ENCODE results near the gene TMEM245. TPM values are rescaled to one million over a fixed set of nuclear protein-coding genes. Genes with fewer than 3 reads are reported as not detected.
A peak's percentile ranks its signal among the peaks of the same experiment; 100 is the strongest.

Gene TMEM245
- total and polyA plus RNA-seq, 2 of the 13 experiments (the other 11 are each of a cell fraction or from before 2014, with no cell fraction given), result 53.5 to 55.4 TPM

DNA sequence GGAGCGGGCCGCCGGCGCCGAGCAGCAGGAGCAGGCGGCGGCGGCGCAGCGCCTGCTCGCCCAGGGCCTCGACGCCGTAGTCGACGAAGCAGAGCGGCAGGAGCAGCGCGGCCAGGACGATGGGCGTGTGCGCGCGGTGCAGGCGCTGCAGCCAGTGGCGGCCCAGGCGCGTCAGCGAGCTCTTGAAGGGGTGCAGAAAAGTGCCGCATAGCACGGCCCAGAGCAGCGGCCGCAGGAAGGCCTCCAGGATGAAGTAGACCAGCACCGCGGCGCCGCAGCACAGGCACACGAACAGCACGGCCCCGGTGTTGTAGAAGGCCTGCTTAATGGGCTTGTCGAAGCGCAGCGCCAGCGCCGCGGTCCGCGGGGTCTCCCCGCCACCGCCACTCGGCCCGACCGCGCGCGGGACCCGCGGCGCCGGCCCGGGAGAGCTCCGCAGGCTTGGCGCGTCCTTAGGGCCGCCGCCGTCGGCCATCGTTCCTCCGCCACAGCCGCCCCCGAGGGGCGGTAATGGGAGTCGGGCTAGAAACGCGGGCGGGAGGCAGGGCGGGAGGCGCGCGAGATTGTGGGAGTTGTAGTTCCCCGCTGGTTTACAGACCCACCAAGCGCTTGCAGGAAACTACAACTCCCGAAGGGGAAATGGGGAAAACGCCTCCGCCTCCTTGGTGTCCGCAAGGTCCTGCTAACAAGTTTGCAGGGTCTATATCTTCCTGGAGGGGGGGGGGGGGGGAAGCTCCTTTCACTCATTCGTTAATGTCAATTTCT, at the start of gene TMEM245 (continued):
- no peak for TF ChIP-seq KLF13 (CRISPR knock-in tag; IDR thresholded peaks at IDR 0.05)
- TF ChIP-seq EZH2 (conservative IDR thresholded peaks at IDR 0.05; ENCODE audit: low read depth, low read length), result no peak
- TF ChIP-seq, protein P1, sequence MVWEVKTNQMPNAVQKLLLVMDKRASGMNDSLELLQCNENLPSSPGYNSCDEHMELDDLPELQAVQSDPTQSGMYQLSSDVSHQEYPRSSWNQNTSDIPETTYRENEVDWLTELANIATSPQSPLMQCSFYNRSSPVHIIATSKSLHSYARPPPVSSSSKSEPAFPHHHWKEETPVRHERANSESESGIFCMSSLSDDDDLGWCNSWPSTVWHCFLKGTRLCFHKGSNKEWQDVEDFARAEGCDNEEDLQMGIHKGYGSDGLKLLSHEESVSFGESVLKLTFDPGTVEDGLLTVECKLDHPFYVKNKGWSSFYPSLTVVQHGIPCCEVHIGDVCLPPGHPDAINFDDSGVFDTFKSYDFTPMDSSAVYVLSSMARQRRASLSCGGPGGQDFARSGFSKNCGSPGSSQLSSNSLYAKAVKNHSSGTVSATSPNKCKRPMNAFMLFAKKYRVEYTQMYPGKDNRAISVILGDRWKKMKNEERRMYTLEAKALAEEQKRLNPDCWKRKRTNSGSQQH (CRISPR knock-in tag; IDR thresholded peaks at IDR 0.05; ENCODE audit: low read depth), result no peak
- TF ChIP-seq, protein P2, sequence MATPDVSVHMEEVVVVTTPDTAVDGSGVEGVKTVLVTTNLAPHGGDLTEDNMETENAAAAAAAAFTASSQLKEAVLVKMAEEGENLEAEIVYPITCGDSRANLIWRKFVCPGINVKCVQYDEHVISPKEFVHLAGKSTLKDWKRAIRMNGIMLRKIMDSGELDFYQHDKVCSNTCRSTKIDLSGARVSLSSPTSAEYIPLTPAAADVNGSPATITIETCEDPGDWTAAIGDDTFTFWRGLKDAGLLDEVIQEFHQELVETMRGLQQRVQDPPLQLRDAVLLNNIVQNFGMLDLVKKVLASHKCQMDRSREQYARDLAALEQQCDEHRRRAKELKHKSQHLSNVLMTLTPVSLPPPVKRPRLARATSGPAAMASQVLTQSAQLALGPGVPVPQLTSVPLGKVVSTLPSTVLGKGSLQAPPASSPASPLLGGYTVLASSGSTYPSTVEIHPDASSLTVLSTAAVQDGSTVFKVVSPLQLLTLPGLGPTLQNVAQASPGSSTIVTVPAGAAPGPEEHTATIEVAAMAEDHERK (CRISPR knock-in tag; IDR thresholded peaks at IDR 0.05; ENCODE audit: low read depth), result no peak
- no peak for TF ChIP-seq MEIS2 (CRISPR knock-in tag; IDR thresholded peaks at IDR 0.05)
- peak; percentile 67; the same call in 1 of the 2 replicates for TF ChIP-seq RNF2 (conservative IDR thresholded peaks at IDR 0.05; ENCODE audit: low read depth)
- no peak for TF ChIP-seq SOX13 (IDR thresholded peaks at IDR 0.05)
- TF ChIP-seq SOX13 (CRISPR knock-in tag; conservative IDR thresholded peaks at IDR 0.05 in 1 of 2, IDR thresholded peaks at IDR 0.05 in 1 of 2), result no peak
- TF ChIP-seq, protein P3, sequence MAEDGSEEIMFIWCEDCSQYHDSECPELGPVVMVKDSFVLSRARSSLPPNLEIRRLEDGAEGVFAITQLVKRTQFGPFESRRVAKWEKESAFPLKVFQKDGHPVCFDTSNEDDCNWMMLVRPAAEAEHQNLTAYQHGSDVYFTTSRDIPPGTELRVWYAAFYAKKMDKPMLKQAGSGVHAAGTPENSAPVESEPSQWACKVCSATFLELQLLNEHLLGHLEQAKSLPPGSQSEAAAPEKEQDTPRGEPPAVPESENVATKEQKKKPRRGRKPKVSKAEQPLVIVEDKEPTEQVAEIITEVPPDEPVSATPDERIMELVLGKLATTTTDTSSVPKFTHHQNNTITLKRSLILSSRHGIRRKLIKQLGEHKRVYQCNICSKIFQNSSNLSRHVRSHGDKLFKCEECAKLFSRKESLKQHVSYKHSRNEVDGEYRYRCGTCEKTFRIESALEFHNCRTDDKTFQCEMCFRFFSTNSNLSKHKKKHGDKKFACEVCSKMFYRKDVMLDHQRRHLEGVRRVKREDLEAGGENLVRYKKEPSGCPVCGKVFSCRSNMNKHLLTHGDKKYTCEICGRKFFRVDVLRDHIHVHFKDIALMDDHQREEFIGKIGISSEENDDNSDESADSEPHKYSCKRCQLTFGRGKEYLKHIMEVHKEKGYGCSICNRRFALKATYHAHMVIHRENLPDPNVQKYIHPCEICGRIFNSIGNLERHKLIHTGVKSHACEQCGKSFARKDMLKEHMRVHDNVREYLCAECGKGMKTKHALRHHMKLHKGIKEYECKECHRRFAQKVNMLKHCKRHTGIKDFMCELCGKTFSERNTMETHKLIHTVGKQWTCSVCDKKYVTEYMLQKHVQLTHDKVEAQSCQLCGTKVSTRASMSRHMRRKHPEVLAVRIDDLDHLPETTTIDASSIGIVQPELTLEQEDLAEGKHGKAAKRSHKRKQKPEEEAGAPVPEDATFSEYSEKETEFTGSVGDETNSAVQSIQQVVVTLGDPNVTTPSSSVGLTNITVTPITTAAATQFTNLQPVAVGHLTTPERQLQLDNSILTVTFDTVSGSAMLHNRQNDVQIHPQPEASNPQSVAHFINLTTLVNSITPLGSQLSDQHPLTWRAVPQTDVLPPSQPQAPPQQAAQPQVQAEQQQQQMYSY (CRISPR knock-in tag; IDR thresholded peaks at IDR 0.05), result no peak
- TF ChIP-seq NAIF1 (CRISPR knock-in tag; IDR thresholded peaks at IDR 0.05; ENCODE audit: borderline replicate concordance), result no peak
- no peak for TF ChIP-seq TMF1 (CRISPR knock-in tag; IDR thresholded peaks at IDR 0.05; ENCODE audit: low read depth)
- TF ChIP-seq RFXAP (CRISPR knock-in tag; IDR thresholded peaks at IDR 0.05; ENCODE audit: borderline replicate concordance), result no peak
- TF ChIP-seq BCL6 (CRISPR knock-in tag; IDR thresholded peaks at IDR 0.05), result 0 out of 2 replicates have a peak, but pooled peaks have one; percentile 26
- peak; percentile 55 for TF ChIP-seq TAF1 (CRISPR knock-in tag; IDR thresholded peaks at IDR 0.05)
- TF ChIP-seq, protein P4, sequence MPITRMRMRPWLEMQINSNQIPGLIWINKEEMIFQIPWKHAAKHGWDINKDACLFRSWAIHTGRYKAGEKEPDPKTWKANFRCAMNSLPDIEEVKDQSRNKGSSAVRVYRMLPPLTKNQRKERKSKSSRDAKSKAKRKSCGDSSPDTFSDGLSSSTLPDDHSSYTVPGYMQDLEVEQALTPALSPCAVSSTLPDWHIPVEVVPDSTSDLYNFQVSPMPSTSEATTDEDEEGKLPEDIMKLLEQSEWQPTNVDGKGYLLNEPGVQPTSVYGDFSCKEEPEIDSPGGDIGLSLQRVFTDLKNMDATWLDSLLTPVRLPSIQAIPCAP (CRISPR knock-in tag; IDR thresholded peaks at IDR 0.05; ENCODE audit: low read depth), result no peak
- TF ChIP-seq, protein P5, sequence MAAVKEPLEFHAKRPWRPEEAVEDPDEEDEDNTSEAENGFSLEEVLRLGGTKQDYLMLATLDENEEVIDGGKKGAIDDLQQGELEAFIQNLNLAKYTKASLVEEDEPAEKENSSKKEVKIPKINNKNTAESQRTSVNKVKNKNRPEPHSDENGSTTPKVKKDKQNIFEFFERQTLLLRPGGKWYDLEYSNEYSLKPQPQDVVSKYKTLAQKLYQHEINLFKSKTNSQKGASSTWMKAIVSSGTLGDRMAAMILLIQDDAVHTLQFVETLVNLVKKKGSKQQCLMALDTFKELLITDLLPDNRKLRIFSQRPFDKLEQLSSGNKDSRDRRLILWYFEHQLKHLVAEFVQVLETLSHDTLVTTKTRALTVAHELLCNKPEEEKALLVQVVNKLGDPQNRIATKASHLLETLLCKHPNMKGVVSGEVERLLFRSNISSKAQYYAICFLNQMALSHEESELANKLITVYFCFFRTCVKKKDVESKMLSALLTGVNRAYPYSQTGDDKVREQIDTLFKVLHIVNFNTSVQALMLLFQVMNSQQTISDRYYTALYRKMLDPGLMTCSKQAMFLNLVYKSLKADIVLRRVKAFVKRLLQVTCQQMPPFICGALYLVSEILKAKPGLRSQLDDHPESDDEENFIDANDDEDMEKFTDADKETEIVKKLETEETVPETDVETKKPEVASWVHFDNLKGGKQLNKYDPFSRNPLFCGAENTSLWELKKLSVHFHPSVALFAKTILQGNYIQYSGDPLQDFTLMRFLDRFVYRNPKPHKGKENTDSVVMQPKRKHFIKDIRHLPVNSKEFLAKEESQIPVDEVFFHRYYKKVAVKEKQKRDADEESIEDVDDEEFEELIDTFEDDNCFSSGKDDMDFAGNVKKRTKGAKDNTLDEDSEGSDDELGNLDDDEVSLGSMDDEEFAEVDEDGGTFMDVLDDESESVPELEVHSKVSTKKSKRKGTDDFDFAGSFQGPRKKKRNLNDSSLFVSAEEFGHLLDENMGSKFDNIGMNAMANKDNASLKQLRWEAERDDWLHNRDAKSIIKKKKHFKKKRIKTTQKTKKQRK (IDR thresholded peaks at IDR 0.05; ENCODE audit: low read length), result no peak

Measured in HepG2 (cell line).